ENCODE measurements around the gene DIPK2B.

DIPK2B gene

DNA sequence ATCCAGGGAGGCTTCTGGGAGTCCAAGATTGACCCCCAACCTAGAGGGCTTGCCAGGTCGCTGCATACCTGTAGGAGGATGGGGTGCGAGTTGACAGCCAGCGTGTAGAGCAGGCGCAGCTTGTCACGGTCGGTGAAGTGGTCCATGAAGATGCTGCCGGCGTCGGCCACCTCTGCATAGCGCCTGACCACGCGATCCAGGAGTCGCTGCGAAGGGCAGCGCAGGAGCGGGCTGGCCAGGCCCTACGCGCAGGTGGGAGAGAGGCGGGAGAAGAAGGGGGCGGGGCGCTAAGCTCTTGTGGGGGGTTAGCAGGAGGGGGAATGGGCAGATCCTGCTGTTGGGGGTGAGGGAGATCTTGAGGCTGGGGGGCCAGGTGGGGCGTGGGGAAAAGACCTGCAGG is 43.0 kb downstream of the DIPK2B start:
- no peak for TF ChIP-seq TAF1 (IDR thresholded peaks at IDR 0.05; ENCODE audit: borderline replicate concordance, insufficient read depth, low read length)
- no peak for TF ChIP-seq FOXP2 (optimal IDR thresholded peaks at IDR 0.05; ENCODE audit: borderline replicate concordance, extremely low read depth, extremely low read length, insufficient read depth)
- TF ChIP-seq SIN3A (IDR thresholded peaks at IDR 0.05; ENCODE audit: borderline replicate concordance, insufficient read depth, low read length): no peak
- no peak for TF ChIP-seq POLR2AphosphoS5 (IDR thresholded peaks at IDR 0.05; ENCODE audit: low read depth, low read length)

DNA sequence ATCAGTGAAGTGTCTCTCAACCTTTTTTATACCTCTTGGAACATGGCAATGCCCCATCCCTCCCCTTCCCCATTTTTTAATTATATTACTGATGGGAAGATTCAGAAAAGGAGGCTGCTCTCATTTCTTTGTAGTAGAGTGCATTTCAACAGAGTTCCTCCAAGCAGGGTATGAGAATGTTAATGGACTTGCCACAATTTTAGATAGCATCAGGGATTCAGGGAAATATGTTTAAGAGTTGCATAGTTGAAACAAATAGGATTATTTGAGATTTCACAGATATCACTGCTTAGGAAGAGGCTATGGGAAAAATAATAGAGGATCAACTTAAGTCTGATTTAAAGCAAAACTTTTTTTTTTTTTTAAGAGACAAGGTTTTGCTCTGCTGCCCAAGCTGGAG is 46.2 kb downstream of the DIPK2B start:
- TF ChIP-seq TAF1 (IDR thresholded peaks at IDR 0.05; ENCODE audit: borderline replicate concordance, insufficient read depth, low read length): no peak
- TF ChIP-seq, protein P1, sequence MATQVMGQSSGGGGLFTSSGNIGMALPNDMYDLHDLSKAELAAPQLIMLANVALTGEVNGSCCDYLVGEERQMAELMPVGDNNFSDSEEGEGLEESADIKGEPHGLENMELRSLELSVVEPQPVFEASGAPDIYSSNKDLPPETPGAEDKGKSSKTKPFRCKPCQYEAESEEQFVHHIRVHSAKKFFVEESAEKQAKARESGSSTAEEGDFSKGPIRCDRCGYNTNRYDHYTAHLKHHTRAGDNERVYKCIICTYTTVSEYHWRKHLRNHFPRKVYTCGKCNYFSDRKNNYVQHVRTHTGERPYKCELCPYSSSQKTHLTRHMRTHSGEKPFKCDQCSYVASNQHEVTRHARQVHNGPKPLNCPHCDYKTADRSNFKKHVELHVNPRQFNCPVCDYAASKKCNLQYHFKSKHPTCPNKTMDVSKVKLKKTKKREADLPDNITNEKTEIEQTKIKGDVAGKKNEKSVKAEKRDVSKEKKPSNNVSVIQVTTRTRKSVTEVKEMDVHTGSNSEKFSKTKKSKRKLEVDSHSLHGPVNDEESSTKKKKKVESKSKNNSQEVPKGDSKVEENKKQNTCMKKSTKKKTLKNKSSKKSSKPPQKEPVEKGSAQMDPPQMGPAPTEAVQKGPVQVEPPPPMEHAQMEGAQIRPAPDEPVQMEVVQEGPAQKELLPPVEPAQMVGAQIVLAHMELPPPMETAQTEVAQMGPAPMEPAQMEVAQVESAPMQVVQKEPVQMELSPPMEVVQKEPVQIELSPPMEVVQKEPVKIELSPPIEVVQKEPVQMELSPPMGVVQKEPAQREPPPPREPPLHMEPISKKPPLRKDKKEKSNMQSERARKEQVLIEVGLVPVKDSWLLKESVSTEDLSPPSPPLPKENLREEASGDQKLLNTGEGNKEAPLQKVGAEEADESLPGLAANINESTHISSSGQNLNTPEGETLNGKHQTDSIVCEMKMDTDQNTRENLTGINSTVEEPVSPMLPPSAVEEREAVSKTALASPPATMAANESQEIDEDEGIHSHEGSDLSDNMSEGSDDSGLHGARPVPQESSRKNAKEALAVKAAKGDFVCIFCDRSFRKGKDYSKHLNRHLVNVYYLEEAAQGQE (IDR thresholded peaks at IDR 0.05; ENCODE audit: insufficient read depth in 1 of 2, low read depth in 2 of 2, low read length in 2 of 2): no peak
- no peak for TF ChIP-seq SIN3A (IDR thresholded peaks at IDR 0.05; ENCODE audit: borderline replicate concordance, insufficient read depth, low read length)
- no peak for TF ChIP-seq FOXP2 (optimal IDR thresholded peaks at IDR 0.05; ENCODE audit: borderline replicate concordance, extremely low read depth, extremely low read length, insufficient read depth)
- TF ChIP-seq POLR2AphosphoS5 (IDR thresholded peaks at IDR 0.05; ENCODE audit: low read depth, low read length): no peak

DNA sequence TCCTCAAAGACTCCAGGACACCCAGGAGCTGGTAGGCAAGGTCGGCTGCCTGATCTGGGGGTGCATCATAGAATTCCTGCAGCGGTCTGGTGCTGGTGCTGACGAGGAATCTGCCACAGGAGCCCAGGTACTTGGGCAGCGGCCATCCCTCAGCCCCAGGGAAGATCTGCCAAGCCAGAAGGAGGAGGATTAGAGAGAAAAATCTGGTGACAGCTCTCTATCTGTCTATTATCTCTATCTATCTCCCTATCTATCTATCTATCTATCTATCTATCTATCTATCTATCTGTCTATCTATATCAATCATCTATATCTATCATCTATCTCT is 46.7 kb downstream of the DIPK2B start:
- TF ChIP-seq, protein P1 (IDR thresholded peaks at IDR 0.05; ENCODE audit: insufficient read depth in 1 of 2, low read depth in 2 of 2, low read length in 2 of 2): no peak
- TF ChIP-seq SIN3A (IDR thresholded peaks at IDR 0.05; ENCODE audit: borderline replicate concordance, insufficient read depth, low read length) (no peak), TAF1 (IDR thresholded peaks at IDR 0.05; ENCODE audit: borderline replicate concordance, insufficient read depth, low read length) (no peak), POLR2AphosphoS5 (IDR thresholded peaks at IDR 0.05; ENCODE audit: low read depth, low read length) (no peak), FOXP2 (optimal IDR thresholded peaks at IDR 0.05; ENCODE audit: borderline replicate concordance, extremely low read depth, extremely low read length, insufficient read depth) (no peak)

Data from PFSK-1 (cell line).